H1 (cell line): ENCODE measurements around the gene UBE2H.

Experiments used
- ASH2L ChIP-seq: fragments of 200-600, 300-600 bp; sonication (generic); IDR thresholded peaks from one replicate; pipeline ENCODE4 v1.7.1; 2017; ENCODE audit warnings: low read length
- CTCF ChIP-seq, 3 experiments: IDR thresholded peaks; 1 replicate in 2 of 3; 2 replicates in 1 of 3; pipeline versions ENCODE4 v1.5.1 to v1.6.1; 2011; ENCODE audit warnings: low read length in 3 of 3, mild to moderate bottlenecking in 3 of 3, inconsistent platforms in 2 of 3, low read depth in 1 of 3, moderate library complexity in 1 of 3; ENCODE audit not compliant: insufficient read depth in 1 of 3; ENCODE audit errors: control extremely low read depth in 1 of 3
- EZH2 ChIP-seq: fragments of 200-600 bp; sonication (generic); IDR thresholded peaks from 2 replicates; pipeline ENCODE4 v1.7.1; 2012; ENCODE audit warnings: low read depth, mild to moderate bottlenecking, moderate library complexity, low read length, inconsistent platforms; ENCODE audit not compliant: severe bottlenecking
- POLR2AphosphoS5 ChIP-seq: IDR thresholded peaks from 2 replicates; pipeline ENCODE4 v1.6.1; 2011; ENCODE audit warnings: low read depth, low read length
- RFX5 ChIP-seq: IDR thresholded peaks from 2 replicates; pipeline ENCODE4 v1.6.1; 2011; ENCODE audit warnings: low read depth, low read length, improper control_type of control experiment, borderline replicate concordance
- SP4 ChIP-seq: IDR thresholded peaks from 2 replicates; pipeline ENCODE4 v1.6.1; 2012; ENCODE audit warnings: low read length, inconsistent platforms

GRCh38 chr7:129797214-129797789 lies 155.5 kb downstream of the UBE2H start:
- TF ChIP-seq POLR2AphosphoS5 (no peak), EZH2 (no peak), ASH2L (no peak), CTCF (IDR thresholded peaks at IDR 0.05; ENCODE audit: control extremely low read depth in 1 of 3, insufficient read depth in 1 of 3, low read depth in 1 of 3, low read length in 3 of 3) (no peak), SP4 (no peak), RFX5 (no peak)
